GM20431 (cell line): ENCODE measurements around the gene BTBD18.

Experiments
- in situ Hi-C: fragments of 300-500 bp; cut with MseI, MboI; formaldehyde crosslinking; loops from one replicate; pipeline ENCODE4 v1.15.0; 2020; ENCODE audit warnings: low sequenced_read_pairs; ENCODE audit not compliant: unreplicated experiment

Gene BTBD18, protein sequence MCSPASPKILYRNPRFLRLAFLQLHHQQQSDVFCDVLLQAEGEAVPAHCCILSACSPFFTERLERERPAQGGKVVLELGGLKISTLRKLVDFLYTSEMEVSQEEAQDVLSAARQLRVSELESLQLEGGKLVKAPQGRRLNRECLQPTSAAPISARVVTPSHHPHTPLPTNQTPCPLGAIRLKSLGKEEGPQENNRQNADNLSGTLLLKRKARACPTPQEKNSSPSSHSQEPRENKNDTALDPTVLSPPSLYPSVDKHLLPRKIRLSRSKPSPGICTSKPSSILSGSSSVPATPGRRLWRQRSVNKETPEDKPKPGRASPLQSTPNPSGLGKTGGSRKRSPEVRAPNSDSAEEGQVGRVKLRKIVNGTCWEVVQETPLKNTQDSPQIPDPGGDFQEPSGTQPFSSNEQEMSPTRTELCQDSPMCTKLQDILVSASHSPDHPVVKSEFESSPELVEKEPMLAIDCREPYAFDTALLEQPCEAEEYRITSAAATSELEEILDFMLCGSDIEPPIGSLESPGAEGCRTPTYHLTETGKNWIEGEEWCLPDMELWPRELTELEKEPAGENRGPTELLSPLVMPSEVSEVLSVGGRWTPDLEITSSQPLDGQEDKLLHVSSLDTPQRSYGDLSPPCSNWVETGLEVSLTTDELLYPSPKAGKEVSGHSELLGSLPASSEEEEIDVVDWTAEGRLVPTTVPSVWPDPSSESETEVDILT

DNA sequence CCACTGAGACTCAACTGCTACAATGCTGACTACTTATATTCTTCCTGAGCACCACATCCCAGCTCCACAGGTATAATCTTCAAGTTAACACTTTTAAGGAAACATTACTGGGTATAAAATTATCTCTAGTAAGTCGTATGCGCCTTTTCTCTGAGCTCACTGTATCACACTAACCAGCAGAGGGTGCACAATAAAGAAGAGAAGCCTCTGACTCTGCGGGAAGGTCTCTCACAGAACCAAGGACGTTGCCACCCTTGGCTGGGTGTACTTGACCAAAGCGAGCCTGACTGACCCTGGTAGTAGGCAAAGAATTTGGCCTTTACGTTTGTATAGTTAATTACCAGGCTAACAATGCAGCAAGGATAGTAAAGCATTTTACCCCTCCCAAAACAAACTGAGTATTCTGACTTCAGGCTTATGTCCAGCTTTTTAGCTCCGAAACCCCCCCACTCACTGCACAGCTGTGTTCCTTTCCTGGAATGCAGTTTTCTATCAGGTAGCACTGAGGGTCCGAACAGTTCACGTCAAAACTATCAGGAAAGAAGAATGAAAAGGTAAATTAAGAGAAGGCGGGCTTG lies at the start of gene BTBD18:
TSS of gene BTBD18 (minus strand) at position 144 of the 578 bp plus-strand sequence. CDS start 631 bp downstream, outside the sequence.
- in situ Hi-C loops = no loop called here

DNA sequence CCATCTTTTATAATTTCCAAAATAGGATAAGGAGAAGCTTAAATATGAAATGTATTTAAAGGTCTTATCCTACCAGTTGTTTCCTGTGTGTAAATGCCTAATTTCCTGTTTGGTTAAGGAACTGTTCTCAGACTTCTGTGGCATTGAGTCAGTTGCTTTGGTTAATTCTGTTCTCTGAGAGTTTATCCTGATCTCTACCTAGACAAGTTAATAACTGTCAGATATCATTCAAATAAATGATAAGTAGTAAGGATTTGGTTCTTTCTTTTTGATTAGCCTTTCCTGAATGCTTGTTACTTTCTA lies 49.5 kb upstream of the BTBD18 start:
- in situ Hi-C loops = no loop called here

DNA sequence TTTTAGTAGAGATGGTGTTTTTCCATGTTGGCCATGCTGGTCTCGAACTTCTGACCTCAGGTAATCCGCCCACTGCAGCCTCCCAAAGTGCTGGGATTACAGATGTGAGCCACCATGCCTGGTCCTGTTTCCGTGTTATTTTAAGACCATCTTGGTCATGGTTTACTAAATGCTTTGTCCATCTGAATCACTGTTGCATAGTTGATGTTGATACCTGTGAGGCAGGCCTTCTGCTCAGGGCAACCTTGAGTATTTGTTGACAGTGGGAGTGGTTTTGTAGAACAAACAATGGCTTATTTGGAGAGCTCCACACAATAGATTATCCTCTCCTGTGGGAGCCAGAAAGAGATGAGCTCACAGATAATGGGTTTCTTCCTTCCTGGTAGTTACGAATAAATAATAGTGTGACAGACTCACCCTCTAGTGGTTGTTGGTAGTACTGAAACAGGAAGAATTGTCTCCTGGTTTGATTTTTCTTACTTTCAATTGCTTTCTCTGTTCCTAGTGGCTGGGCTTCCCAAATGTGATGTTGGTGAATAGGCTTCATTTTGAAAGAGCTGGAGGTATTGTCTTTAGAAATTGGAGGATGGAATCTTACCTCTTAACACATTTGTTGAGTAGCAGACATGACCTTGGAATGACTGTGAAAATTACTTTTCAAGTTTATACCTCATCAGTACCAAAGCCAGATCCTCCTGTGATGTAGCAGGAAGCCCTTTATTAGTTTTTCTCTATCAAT lies 49.0 kb upstream of the BTBD18 start:
- in situ Hi-C loops = no loop called here

DNA sequence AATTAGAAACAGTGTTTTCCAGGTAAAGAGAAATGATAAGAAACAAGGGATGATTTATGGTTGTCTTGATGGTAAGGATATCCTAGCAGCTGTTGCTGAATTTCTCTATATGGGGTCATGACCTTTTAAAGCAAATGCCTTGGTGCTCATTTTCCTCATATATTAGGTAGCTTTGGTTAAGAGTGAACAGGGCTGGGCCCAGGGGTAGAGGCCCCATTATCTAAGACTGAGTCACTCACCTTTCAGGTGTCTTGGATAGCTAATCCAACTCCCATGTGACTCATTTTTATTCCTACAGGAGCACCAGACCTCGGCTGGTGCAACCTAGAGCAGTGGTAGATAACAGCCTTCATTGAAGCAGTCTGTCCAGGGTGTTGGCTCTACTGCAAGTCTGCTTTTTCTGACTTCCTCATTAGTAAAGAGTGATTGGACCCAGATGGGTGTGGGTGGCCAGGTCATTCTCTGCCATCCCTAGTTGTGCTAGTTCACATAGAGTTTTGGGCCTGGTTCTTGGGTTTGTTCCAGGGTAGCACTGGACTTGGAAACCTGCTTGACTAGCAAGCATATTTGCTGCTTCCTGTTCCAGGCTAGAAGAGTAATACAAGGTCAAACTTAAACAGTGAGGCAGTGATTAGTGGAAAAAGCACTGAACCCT lies 47.4 kb upstream of the BTBD18 start:
- in situ Hi-C loops = no loop called here

DNA sequence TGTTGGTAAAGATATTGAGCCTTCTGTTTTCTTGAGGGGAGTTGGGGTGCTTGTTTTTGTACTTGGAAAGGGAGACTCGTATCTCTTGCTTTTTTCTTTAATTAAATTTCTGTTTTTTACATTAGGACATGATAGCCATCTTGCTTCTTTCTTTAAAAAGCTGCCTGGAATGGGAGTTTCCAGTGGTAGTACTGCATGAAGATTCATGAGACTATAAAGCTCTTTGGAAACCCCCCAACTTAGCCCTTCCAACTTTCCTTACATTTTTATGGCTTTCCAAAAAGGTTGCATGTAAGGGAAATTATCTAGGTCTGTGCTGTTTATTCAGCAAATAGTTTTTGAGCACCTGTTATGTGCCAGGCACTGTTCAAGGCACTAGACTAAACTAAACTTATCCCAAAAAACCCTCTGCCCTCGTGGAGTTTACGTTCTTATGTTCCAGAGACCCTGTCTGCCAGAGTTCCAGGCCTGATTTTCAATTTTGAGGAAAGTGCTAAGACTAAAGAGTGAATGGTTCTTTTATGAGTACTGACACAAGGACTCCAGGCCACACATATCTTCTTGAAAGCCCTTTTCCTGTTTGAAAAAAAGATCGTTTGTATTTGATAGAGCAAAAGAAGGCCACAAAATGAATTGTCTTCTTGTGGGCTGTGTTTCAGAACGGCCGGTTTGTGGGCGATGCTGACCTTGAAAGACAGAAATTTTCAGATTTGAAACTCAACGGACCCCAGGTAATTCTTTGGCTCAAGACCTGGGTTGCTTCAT lies 41.9 kb upstream of the BTBD18 start:
- in situ Hi-C loops = no loop called here

DNA sequence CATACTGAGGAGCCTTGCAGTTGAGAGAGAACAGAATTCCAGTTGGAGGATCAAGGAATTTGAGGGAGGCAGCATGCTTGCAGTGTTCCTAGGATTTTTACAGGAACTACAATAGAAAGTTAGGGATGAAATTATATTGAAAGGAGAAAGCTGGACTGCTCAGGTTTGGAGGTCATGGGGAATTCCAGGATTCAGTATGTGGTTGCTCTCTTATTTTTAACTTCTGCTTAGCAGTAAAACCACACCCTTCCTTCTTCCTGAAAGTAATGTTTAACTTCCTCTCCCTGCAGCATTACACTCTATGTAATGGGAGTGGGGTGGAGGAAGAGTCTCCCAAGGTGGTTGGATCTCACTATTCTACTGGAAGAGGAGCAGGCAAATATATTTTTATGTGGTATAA lies 41.3 kb upstream of the BTBD18 start:
- in situ Hi-C loops = no loop called here

DNA sequence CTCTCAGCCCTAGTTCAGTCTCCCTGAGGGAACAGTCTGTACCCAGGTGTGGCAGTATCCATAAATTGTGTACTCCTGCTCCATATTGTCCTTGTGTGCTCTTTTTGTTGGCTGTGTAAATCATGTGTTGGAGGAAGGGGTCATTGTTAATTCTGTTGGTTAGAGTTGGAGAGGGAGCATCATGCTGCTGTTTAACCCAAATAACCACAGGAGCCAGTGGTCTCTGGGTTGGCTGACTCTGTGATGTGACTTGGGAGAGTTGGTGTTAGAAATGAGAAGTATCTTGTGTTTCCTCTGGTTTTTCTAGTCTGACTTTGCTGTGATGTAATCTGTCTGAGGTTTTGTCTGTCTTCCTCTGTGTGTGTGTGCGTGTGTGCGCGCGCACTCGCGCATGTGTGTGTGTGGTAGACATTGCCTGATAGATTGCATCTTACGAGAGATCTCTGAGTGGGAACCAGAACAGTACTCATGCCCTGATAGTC lies 40.5 kb upstream of the BTBD18 start:
- in situ Hi-C loops = no loop called here

DNA sequence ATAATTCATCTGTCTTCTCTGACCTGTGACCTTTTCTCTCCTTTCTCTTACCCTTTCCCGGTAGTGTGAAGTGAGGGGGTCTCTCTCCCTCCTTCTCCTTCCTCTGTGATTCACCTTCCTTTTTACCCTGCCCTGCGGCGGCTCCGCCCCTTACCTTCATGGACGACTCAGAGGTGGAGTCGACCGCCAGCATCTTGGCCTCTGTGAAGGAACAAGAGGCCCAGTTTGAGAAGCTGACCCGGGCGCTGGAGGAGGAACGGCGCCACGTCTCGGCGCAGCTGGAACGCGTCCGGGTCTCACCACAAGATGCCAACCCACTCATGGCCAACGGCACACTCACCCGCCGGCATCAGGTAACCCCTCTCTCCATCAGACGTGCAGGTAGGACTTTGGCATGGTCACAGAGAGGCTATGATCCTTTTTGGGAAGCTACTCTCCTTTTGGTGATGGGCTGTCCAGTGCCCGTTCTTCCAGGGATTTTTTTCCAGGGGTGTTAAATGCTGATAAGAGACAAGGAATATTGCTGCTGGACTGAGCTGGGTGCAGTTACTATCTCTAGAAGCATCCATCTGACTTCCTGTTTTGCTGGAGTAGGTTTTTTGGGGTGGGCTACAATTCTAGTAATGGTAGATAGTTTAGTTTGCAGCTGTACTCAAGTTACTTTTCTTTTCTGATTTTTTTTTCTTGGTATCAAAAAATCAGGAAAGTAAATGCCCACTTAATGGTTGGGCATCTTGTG lies 39.9 kb upstream of the BTBD18 start:
- in situ Hi-C loops = no loop called here

DNA sequence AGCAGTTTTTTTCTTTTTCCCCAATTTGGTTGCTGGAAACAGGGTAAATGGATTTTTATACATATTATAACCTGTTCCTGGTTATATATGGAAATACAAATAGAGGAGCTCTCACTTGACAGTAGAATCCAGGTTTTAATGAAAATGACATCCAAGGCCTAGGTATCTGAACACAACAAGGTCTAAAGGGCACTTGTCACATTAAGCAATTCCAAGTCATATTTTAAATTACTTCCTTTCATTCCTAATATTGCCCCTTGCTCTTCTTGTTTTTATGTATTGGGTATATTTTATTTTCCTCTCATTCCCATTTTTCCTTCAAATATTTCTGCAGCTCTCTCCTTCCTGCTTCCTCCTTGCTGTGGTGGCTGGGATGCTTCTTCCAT lies 37.1 kb upstream of the BTBD18 start:
- in situ Hi-C loops = no loop called here

DNA sequence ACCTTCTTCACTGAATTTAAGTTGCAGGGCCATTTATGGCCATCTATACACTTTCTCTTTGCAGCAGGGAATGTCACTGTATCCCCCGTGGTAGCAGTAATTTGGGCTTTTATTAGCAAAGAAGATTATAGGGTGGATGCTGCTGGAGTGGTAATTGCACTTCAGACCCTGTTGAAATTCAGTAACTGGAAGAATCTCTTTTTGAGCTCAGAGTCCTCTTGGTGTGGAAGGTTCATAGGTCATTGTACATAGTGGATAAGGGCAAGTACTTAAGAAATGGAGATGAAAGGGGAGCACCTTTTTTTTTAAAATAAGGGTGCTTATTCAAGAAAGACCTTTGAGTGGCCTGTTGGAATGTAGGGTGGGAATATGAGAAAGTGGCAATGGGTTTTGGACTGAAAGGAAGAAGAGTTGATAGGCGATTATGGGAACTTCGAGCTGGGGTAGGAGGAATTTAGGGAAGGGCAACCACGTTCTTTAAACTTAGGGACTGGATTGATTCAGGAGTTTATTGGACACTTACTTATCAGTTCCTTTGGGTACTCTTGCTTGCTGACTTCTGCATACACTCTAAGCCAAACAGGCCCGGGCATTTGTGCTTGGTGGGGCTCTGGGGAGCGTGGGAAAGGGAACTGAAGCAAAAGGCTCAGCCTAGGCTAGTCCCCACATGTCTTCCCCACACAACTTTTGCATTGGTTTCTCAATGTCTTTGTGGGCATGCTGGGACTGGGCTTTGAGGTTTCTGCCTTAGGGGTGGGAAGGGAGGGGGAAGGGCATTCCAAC lies 36.5 kb upstream of the BTBD18 start:
- in situ Hi-C loops = no loop called here

DNA sequence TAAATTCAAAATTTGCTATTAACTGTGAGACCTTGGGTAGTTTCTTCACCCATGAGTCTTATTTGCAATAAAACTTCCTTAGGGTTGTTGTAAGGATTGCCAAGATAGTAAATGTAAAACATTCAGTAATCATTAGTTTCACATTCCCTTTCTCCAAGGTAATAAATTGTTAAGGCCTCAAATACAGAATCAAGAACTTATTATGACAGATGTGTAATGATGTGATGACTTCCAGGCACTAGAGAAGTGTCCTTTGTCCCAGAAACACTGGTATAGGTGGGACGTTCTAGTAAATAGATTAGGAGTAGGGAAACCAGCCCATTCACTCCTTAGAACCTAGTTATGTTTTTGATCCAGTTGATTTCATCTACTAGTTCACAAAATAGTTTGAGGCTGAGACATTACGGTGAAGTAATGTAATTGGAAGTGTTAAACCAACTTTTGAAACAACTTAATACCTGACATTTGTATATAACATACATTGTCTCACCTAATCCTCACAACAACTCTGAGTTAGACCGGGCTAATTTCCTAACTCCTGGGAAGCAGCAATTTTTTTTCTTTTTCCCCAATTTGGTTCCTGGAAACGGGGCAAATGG lies 35.5 kb upstream of the BTBD18 start:
- in situ Hi-C loops = no loop called here

DNA sequence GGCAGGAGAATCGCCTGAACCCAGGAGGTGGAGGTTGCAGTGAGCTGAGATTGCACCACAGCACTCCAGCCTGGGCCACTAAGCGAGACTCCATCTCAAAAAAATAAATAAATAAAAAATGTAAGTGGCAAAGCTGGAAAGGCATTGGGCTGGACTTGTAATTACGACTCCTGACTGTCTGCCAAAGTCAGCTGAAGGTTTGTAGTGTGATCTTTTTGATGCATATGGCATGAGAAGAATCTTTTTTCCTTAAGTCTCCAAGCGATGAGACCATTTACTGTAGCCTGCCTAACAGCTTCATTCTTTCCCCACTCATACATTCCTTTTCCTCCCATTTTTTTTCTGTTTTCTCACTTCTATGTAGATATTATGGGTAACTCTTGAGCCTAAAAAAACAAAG lies 34.8 kb upstream of the BTBD18 start:
- in situ Hi-C loops = no loop called here

DNA sequence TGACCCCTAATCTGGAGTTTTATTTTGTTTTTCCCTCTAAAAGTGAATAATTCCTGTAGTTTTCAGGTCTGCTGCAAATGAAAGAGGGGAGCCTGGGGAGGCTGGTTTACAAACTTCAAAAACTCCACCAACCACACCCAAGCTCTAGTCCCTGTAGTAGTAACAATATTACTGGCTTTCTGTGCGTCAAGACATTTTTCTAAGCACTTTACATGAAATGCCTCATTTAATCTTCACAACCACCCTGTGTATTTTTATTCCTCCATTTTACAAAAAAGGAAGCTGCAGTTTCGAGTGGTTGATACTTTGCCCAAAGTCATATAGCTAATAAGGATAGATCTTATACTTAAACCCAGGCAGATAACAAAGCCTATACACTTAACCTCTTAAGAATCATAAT lies 33.5 kb upstream of the BTBD18 start:
- in situ Hi-C loops = no loop called here

DNA sequence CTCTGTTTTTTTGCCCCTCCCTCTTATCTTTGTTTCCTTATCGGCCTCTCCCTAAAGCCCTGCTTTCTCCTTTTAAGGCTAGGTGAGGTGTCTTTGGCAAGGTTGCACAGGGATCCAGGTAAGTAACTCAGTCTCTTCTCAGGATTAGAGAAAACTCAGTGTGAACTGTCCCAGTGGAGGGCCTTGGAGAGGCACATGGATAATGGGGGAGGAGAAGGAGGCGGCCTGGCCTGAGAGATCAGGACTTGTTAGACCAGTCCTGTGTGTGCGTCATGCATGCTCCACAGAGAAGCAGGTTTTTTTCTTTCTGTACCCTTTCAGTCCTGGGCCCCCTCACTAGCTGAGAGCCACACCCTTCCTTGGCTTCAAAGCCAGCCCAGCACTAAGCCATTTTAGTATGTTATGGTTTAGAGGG lies 29.9 kb upstream of the BTBD18 start:
- in situ Hi-C loops = no loop called here

DNA sequence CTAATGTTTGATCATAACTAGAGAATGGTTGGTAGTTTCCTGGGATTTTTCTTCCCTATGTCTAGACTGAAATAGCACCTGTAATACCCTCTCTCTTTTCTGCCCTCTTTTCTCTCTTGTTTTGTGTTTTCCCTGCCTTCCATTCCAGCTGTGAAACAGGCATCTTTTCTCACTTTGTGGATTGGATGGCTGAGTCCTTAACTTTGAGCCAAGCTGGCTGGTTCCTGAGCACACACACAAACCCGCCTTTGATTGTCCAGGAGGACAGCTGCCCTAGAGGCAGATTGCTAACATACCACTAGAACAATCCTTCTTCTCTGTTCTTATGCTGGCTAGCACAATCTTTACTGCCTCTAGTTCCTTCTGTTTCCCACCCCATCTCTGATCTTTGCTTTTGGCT lies 27.7 kb upstream of the BTBD18 start:
- in situ Hi-C loops = no loop called here

DNA sequence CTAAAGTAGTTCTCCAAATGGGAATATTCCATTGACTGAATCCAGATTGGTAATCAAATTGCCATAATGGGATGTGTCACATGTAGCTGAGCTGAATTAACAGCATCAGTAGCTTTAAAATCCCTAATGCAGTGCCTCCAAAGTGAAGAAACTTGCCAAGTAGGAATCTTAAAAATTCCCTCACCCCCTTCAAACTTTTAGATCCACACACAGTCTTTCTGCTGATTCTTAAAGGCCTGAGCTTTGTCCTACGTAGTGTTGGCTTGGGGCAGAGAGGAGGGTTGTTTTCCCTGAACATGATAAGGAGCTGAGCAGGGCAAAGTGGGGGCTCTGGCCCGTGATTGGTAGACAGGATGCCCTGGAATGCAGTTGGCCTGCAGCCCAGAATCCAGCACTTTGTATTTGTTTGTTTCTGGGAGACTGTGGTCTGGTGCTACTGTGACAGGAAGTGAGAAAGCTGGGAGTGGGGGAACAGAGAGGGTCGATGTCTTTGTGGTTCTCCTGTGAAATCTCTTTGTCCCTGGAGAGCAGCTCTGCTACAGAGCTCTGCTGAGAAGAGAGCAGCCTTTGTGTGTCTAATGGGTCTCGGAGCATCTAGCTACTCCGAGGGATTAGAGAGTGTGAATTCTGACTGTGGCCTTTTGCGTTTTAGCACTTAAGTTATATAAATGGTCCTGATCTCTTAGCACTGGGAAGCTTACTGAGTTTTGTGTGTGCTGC lies 26.9 kb upstream of the BTBD18 start:
- in situ Hi-C loops = no loop called here

DNA sequence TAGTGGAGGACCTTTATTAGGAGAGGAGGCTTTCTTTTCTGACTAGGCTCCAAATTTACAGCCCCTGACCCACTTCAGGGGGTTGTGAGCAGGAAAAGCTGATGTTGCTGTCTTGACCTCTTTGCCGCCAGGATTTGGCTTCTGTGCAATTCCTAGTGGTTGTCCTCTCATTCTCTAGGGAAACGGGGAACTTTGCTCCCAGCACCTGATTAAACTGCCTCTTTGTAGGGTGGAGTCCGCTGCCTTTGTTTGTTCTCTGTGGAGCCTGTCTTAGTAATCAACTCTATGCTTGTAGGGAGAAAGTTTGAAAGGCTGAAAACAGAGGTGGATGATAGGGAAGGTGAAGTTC lies 26.3 kb upstream of the BTBD18 start:
- in situ Hi-C loops = no loop called here
